Stimulated activated CD4-positive, alpha-beta T cell treated with anti-CD3 and anti-CD28 coated beads, Interleukin-4, amount 100 ng/mL, for 24 hours (primary cell): ENCODE measurements around the gene TESK1.
"Not testable (repeated sequence)": the region's sequence is repeated elsewhere in the genome, so short reads cannot be mapped to it uniquely, and the experiment has no call there.

ENCODE experiments used
- DNase-seq: peaks from one replicate; pipeline ENCODE4 v3.0.0-alpha.2; 2020

Gene TESK1

GRCh38 chr9:35604578-35605350 lies at the start of gene TESK1:
TSS of gene TESK1 (plus strand) at chr9:35605262. CDS start at chr9:35605620, 358 bp downstream.
- peak; percentile 83 for DNase-seq

- no peak for DNase-seq
Measured at GRCh38 chr9:35555881-35556280, 49.2 kb upstream of the TESK1 start.

GRCh38 chr9:35556776-35557175 lies 48.3 kb upstream of the TESK1 start:
- DNase-seq = no peak

GRCh38 chr9:35557320-35557719 lies 47.7 kb upstream of the TESK1 start:
- no peak for DNase-seq

GRCh38 chr9:35558185-35558584 lies 46.9 kb upstream of the TESK1 start:
- no peak for DNase-seq

- no peak for DNase-seq
Measured at GRCh38 chr9:35559792-35560530, 45.1 kb upstream of the TESK1 start.

- no peak for DNase-seq
Measured at GRCh38 chr9:35560625-35561337, 44.3 kb upstream of the TESK1 start.

- DNase-seq = no peak
Measured at GRCh38 chr9:35561468-35562261, 43.4 kb upstream of the TESK1 start.

GRCh38 chr9:35562895-35563780 lies 41.9 kb upstream of the TESK1 start:
- DNase-seq = no peak

GRCh38 chr9:35563791-35564197 lies 41.3 kb upstream of the TESK1 start:
- DNase-seq = no peak

GRCh38 chr9:35564658-35565061 lies 40.4 kb upstream of the TESK1 start:
- DNase-seq = no peak

GRCh38 chr9:35566417-35566816 lies 38.6 kb upstream of the TESK1 start:
- no peak for DNase-seq

GRCh38 chr9:35568196-35568595 lies 36.9 kb upstream of the TESK1 start:
- DNase-seq = no peak

- DNase-seq = no peak
Measured at GRCh38 chr9:35569206-35569605, 35.9 kb upstream of the TESK1 start.

- DNase-seq = peak; percentile 41
Measured at GRCh38 chr9:35570709-35571504, 34.2 kb upstream of the TESK1 start.

GRCh38 chr9:35574578-35575122 lies 30.4 kb upstream of the TESK1 start:
- no peak for DNase-seq

- no peak for DNase-seq
Measured at GRCh38 chr9:35575478-35575877, 29.6 kb upstream of the TESK1 start.

- no peak for DNase-seq
Measured at GRCh38 chr9:35577486-35577885, 27.6 kb upstream of the TESK1 start.

- peak; percentile 52 for DNase-seq
Measured at GRCh38 chr9:35579130-35579529, 25.9 kb upstream of the TESK1 start.

- DNase-seq = not testable (repeated sequence)
Measured at GRCh38 chr9:35579659-35580227, 25.3 kb upstream of the TESK1 start.
